ENCODE results near the gene NPR3. TPM values are rescaled to one million over a fixed set of nuclear protein-coding genes. Genes with fewer than 3 reads are reported as not detected.

NPR3 gene
- total and polyA plus RNA-seq, 8 donors, result 16.5 to 48.2 (median 37.0) TPM

DNA sequence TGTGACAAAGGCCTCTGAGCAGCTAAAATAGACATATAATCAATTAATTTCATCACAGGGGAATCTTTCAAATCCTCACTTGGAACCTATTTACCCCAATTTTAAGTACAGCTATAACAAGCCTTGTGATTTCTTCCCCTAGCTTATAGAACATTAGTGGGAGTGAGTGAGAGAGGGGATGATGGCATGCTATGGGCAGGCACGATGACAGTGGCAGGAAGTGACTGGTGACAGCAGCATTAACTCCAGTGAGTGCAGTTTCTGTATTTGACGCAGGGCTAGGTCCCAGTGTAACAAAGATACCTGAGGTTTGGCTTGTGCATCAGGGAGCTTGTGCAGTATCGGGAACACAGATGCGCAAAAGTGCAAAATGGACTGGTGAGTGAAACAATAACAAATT is 54.1 kb downstream of the NPR3 start:
- Histone ChIP-seq H3K27ac (no peak overlapping the region), H3K9me3 (peaks cover 0 to 2% of the 10 kb centered on the region in 2 donors), H3K4me3 (no peak overlapping the region), H3K27me3 (no peaks in the 10 kb centered on the region), H3K36me3 (no peaks in the 10 kb centered on the region), H3K4me1 (peaks cover 0 to 18% of the 10 kb centered on the region in 2 donors)
- TF ChIP-seq, protein P1, sequence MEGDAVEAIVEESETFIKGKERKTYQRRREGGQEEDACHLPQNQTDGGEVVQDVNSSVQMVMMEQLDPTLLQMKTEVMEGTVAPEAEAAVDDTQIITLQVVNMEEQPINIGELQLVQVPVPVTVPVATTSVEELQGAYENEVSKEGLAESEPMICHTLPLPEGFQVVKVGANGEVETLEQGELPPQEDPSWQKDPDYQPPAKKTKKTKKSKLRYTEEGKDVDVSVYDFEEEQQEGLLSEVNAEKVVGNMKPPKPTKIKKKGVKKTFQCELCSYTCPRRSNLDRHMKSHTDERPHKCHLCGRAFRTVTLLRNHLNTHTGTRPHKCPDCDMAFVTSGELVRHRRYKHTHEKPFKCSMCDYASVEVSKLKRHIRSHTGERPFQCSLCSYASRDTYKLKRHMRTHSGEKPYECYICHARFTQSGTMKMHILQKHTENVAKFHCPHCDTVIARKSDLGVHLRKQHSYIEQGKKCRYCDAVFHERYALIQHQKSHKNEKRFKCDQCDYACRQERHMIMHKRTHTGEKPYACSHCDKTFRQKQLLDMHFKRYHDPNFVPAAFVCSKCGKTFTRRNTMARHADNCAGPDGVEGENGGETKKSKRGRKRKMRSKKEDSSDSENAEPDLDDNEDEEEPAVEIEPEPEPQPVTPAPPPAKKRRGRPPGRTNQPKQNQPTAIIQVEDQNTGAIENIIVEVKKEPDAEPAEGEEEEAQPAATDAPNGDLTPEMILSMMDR (IDR thresholded peaks at IDR 0.05), result no peak
- ATAC-seq, result no peak
- no peak for DNase-seq
- intact Hi-C loops (cut with DNase I), result no loop called here

DNA sequence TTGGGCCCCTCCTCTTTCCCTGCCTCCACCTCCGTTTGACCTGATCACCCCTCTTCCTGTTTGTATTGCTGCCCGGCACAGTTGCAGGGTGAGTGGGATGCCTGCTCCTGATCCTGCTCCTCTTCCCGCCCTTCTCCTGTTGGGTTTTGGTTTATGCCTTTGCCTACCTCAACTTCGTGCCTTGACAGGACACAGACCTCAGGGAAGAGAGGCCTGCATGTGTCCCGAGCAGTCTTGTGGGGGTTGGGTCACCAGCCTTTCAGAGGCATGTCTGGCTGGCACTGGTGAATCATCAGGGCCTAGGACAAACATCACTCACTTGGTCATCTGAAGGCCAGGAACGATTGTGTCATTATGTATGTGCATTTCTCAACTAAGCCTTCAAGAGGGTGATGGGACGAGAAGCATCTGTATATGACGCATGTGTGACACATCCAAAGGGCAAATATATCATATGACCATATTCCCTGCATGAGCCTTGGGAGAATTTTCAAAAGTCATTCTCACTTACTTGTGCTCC is 56.9 kb downstream of the NPR3 start:
- Histone ChIP-seq H3K27ac (peak overlapping the region in 1 of 2 donors; percentile 35), H3K27me3 (no peaks in the 10 kb centered on the region), H3K36me3 (no peaks in the 10 kb centered on the region), H3K4me1 (peaks cover 0 to 11% of the 10 kb centered on the region in 2 donors), H3K9me3 (peaks cover 0 to 2% of the 10 kb centered on the region in 2 donors), H3K4me3 (no peak overlapping the region)
- ATAC-seq (peak; percentile 44), DNase-seq (peak in 3 of 4 donors; percentile 2 to 36 (median 7))
- TF ChIP-seq, protein P1 (IDR thresholded peaks at IDR 0.05), result no peak
- intact Hi-C loops (cut with DNase I), result no loop called here

DNA sequence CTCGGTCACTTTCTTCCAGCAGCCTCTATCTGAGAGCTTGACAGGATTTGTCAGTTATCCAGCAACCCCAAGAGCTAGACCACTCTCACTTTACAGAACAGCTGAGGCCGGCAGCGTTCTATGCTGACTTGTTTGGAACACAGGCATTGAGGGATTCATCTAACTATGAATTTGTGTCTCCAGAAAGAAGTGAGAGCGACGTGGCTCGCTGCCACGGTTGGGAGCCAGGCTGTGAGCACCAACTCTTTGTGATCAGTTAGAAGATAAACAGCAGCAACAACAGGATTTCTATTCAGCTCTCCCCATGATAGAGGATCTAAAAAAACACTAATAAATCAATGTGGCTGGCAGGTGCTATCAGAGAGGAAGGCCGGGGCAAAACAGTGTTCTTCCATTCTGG is 58.6 kb downstream of the NPR3 start:
- intact Hi-C loops (cut with DNase I), result no loop called here
- no peaks in the 10 kb centered on the region for H3K27me3 ChIP-seq
- no peaks in the 10 kb centered on the region for H3K9me3 ChIP-seq
- no peak overlapping the region for H3K27ac ChIP-seq
- no peak for ATAC-seq
- TF ChIP-seq, protein P1 (IDR thresholded peaks at IDR 0.05), result no peak
- H3K4me3 ChIP-seq, result no peak overlapping the region
- H3K36me3 ChIP-seq, result no peaks in the 10 kb centered on the region
- DNase-seq, result no peak
- H3K4me1 ChIP-seq, result peaks cover 0 to 11% of the 10 kb centered on the region in 2 donors

DNA sequence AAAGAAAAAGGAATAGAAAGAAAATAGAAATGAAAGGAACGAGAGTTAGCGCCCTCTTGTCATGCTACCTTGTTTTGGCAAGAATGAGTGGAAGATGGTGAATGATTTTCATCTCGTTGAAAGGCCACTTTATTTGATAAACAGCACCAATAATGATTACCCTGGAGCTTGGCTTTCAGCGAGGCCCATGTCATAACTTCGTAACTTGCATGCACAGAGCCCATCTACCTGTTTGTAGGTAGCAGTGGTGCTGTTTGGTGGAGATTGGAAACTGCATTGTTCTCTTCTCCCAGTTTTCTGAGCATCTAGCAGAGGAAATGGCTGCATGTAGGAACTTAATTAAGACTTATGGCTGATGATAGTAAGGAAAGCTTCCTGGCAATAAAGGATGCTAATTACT is 59.3 kb downstream of the NPR3 start:
- intact Hi-C loops (cut with DNase I), result no loop called here
- H3K36me3 ChIP-seq, result no peaks in the 10 kb centered on the region
- H3K4me3 ChIP-seq, result no peak overlapping the region
- no peak overlapping the region for H3K27ac ChIP-seq
- H3K9me3 ChIP-seq, result no peaks in the 10 kb centered on the region
- TF ChIP-seq, protein P1 (IDR thresholded peaks at IDR 0.05), result no peak
- H3K4me1 ChIP-seq, result peaks cover 0 to 11% of the 10 kb centered on the region in 2 donors
- no peaks in the 10 kb centered on the region for H3K27me3 ChIP-seq
- DNase-seq, result no peak
- ATAC-seq, result no peak

DNA sequence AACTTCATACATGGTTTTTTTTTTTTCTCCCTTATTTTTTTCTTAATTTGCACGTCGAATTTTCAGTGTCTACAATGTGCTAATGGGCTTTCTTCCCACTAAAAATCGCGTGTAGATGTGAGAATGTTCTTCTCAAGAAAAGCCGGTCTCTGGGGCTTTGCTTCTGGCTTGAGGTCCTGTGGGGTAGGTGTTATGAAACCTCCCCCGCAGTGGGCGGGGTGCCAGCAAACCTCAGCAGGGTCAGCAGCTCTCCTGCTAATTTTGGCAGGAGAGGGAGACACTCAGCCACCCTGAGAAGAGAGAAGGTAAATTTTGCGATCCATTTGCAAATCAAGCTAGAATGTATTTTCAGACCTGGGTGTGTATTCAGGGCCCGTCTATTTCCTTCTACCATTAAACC is 59.9 kb downstream of the NPR3 start:
- H3K9me3 ChIP-seq, result no peaks in the 10 kb centered on the region
- no peaks in the 10 kb centered on the region for H3K36me3 ChIP-seq
- intact Hi-C loops (cut with DNase I), result no loop called here
- ATAC-seq (no peak), DNase-seq (peak in 1 of 4 donors; percentile 45)
- peaks cover 0 to 11% of the 10 kb centered on the region in 2 donors for H3K4me1 ChIP-seq
- TF ChIP-seq, protein P1 (IDR thresholded peaks at IDR 0.05), result no peak
- no peak overlapping the region for H3K27ac ChIP-seq
- H3K4me3 ChIP-seq, result no peak overlapping the region
- H3K27me3 ChIP-seq, result no peaks in the 10 kb centered on the region

Measured in left lung (tissue), 10 donors.